NCI-H510A treated with DMSO at 0.1 percent for 48 hours (cell line): ENCODE results near the gene FRMD4A.
A peak's percentile ranks its signal among the peaks of the same experiment; 100 is the strongest.

Experiments
- DNase-seq: peaks from one replicate; lab custom pipeline; 2025; lab: John Stamatoyannopoulos, UW

FRMD4A gene

GRCh38 chr10:13668126-13668525 is 662.6 kb downstream of the FRMD4A start:
- DNase-seq = no peak

GRCh38 chr10:13665516-13666262 is 665.0 kb downstream of the FRMD4A start:
- no peak for DNase-seq

- no peak for DNase-seq
Observed at GRCh38 chr10:13661256-13661655, 669.5 kb downstream of the FRMD4A start.

DNA sequence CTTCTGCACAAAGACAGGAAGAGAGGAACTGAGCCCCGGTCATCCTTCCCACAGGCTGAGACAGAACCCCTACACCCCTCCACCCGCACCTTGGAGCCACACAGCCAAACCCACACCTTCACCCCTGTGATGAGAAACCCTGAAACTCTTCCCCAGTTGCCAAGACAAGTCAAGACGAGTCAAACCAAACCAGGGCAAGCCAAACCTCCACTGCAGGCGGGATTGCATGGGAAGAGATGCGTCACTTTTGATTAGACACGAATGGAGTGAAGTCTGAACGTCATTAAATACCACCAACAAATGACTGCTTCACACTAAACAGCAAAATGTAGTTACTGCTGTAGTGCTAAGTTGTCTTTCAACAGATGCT is 670.2 kb downstream of the FRMD4A start:
- no peak for DNase-seq

DNA sequence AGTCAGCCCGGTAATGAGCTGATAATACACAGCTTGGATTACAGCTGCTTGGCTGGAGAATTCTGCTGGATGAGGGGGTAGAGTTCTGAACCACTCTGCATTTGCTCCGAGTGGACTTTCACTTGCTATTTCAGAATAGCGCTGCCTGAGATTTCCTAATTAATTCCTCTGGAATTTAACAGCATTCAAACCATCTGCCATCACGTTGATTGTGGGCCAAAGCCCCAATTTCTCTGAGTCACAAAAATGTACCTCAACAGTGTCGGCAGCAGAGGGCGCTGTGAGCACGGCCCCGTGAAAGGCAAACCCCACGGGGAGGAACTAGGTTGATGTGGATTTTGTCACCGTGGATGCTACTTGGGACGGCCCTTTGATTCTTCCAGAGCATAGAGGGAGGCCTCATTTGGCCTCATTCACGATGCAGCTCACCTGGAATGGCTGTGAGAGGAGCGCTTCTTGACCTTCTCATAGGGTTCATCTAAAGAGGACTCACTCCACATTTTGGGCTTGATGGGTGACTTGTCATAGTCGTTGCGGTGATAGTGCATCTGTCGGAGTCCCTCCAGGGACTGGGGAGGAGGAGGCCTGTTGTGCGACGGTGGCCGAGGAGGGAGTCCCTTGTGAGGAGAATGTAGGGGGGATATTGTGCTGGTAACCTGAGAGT is 670.7 kb downstream of the FRMD4A start:
- DNase-seq = peak; percentile 16

- no peak for DNase-seq
Observed at GRCh38 chr10:13658871-13659685, 671.6 kb downstream of the FRMD4A start.

GRCh38 chr10:13658264-13658663 is 672.5 kb downstream of the FRMD4A start:
- no peak for DNase-seq

DNA sequence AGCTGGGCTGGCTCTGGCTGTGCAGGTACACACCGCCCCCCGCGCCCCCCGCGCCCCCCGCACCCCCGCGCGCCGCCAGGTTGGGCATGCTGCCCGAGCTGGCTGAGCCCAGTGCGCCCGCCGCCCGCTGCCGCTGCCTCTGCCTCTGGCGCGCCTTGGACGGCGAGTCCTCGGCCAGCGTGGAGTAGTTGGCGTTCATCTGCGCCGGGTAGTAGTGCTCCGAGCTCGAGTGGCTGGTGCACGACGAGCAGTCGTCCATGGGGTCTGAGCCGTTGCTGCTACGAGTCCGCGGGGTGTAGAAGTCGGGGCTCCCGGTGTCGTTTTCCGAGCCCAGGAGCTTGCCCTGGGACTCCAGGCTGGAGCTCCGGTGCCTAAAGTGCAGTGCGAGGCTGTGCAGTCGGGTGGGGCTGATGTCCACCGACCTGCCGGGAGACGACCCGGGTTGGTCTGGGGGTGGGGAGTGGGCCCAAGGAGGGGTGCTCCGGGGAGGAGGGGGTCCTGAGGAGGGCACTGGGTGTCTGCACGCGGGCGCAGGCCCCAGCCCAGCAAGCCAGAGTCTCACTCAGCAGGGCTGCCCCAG is 673.5 kb downstream of the FRMD4A start:
- DNase-seq = no peak

- DNase-seq = no peak
Observed at GRCh38 chr10:13656337-13657100, 674.2 kb downstream of the FRMD4A start.

DNA sequence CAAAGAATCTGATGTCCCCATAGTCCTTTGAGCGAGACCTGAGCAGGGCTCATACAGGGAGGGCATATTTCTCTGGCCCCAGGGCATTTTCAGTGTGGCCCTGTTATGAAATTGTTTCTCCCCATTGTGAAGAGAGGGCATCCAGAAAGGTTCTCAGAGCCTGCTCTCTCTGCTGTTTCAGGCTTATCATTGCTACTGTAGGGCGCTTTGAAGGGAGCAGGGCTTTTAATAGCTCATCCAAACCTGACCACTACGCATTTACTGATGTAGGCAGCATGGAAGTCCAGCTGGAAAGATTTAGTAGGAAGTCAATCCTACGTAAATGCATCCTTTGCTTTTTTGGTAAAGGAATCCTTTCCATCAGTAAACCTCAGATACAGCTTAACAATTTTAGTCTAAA is 675.9 kb downstream of the FRMD4A start:
- no peak for DNase-seq

- no peak for DNase-seq
Observed at GRCh38 chr10:13654118-13654830, 676.5 kb downstream of the FRMD4A start.

DNA sequence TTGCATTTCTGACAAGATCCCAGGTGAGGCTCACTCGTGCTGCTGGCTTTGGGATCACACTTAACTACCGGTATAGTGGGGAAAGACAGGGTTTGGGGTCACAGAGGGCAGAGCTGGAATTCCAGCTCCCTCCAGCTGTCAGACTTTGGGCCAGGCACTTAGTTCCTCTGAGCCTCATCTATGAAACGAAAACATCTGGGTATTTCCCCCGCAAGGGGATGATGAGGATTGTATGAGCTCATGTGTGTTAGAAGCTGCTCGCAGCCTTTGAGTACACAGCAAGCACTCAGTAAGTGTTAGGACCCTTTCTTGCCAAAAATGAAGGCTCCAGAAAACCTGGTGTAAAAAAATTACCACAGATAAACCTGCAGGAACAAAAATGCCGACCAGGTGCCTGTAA is 677.9 kb downstream of the FRMD4A start:
- DNase-seq = no peak

- DNase-seq = no peak
Observed at GRCh38 chr10:13651969-13652720, 678.6 kb downstream of the FRMD4A start.

DNA sequence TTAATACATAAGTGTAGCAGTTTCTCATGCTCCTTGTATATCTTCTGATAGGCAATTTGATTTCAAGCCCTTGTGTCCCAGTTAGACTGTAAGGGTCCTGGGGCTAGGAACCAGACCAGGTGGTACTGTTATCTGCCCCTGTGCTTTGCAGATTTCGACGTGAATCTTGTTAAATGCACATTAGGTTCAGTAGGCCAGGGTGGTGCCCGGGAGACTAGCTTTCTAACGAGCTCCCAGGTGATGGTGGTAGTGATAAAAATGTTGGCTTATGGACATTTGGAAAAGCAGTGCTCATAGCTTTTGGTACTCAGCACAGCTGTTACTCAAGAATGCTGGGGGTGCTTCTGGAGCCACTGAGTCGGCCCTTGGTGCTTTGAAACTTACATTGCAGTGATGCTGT is 679.8 kb downstream of the FRMD4A start:
- no peak for DNase-seq

GRCh38 chr10:13649844-13650520 is 680.7 kb downstream of the FRMD4A start:
- no peak for DNase-seq

DNA sequence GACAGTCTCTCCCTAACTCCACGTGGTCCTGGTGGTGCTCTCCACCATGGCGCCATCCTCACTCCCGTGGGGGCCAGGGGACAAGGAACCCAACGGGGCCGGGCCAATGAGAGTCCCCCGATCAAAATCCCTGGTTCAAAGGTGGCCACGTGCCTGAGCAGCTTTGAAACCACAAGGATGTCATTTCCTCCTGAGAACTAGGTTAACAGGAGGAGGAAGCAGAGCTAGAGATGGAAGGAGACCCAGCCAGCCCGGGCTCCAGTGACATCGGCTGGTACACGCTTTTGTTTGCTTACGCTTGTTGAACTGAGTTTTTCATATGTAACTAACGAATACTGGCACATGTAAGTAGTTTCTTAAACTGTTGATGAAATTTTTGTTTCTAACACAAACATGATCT is 682.3 kb downstream of the FRMD4A start:
- no peak for DNase-seq

- no peak for DNase-seq
Observed at GRCh38 chr10:13644866-13645265, 685.9 kb downstream of the FRMD4A start.

GRCh38 chr10:13643016-13643415 is 687.7 kb downstream of the FRMD4A start:
- no peak for DNase-seq

- DNase-seq = no peak
Observed at GRCh38 chr10:13642293-13642692, 688.4 kb downstream of the FRMD4A start.

DNA sequence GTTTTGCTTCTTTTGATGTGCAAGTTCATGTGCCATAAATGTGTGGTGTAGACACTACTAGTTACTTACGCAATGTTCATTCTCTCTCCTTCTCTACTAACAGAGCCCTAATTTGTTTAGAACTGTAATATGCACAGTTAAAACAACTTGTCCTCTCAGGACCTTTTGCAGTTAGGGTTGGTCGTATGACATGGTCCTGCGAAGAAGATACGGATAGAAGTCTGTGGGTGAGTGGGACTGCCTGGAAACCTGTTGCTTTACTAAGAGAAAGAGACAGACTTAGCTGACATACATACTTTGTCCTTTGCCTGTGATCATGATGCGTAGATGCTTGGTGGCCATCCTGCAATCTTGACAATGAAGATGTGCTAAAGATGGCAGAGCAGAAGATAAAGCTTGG is 692.8 kb downstream of the FRMD4A start:
- no peak for DNase-seq
